Measurements from ENCODE around the gene ZBTB9. TPM values are rescaled to one million over a fixed set of nuclear protein-coding genes. Genes with fewer than 3 reads are reported as not detected.

ZBTB9 gene, protein sequence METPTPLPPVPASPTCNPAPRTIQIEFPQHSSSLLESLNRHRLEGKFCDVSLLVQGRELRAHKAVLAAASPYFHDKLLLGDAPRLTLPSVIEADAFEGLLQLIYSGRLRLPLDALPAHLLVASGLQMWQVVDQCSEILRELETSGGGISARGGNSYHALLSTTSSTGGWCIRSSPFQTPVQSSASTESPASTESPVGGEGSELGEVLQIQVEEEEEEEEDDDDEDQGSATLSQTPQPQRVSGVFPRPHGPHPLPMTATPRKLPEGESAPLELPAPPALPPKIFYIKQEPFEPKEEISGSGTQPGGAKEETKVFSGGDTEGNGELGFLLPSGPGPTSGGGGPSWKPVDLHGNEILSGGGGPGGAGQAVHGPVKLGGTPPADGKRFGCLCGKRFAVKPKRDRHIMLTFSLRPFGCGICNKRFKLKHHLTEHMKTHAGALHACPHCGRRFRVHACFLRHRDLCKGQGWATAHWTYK
- 4.5 and 5.3 TPM in 2 replicates for total RNA-seq

DNA sequence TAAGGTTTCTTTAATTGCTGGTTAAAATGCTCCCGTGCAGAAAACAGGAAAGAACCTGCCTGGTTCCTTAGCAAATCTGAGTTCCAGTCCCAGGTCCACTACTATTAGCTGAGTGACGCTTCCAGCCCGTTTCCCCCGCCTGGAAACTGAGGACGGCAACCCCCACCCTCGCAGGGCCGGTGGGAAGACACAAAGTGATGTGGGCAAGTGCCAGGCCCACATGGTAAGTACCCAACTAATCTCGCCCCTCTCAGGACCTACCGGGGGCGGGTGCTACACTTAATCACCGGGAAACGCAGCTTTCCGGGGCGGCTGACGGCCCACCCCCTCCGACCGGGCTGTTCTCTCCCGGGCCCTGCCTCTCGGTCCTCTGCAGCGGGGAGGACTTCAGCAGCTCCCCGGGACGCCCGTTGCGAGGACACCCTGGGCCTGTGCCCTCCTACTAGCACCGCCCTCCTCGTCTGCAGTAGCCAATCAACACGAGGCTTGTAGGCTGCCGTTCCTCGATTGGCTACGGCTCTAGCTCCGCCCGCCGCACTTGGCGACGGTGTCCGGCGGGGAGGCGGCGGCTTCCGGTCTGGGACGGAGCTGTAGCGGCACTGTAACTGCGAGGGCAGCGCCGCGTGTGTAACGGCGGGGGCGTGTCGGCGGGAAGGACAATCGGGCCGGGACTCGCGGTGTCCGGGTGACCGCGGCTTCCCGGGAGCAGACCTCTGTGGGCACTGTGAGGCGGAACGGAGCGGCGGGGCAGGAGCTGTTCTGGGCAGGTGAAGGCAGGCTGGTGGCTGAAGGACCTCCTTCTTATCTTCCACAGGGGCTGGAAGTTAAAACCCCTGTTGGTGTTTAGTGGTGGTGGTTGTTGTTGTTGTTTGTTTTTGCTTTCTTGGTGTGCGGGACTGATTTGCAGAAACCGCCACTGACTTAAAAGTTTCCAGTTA lies at the start of gene ZBTB9:
TSS of gene ZBTB9 (plus strand) at position 568 of the 938 bp plus-strand sequence. CDS start 525 bp downstream, outside the sequence.

DNA sequence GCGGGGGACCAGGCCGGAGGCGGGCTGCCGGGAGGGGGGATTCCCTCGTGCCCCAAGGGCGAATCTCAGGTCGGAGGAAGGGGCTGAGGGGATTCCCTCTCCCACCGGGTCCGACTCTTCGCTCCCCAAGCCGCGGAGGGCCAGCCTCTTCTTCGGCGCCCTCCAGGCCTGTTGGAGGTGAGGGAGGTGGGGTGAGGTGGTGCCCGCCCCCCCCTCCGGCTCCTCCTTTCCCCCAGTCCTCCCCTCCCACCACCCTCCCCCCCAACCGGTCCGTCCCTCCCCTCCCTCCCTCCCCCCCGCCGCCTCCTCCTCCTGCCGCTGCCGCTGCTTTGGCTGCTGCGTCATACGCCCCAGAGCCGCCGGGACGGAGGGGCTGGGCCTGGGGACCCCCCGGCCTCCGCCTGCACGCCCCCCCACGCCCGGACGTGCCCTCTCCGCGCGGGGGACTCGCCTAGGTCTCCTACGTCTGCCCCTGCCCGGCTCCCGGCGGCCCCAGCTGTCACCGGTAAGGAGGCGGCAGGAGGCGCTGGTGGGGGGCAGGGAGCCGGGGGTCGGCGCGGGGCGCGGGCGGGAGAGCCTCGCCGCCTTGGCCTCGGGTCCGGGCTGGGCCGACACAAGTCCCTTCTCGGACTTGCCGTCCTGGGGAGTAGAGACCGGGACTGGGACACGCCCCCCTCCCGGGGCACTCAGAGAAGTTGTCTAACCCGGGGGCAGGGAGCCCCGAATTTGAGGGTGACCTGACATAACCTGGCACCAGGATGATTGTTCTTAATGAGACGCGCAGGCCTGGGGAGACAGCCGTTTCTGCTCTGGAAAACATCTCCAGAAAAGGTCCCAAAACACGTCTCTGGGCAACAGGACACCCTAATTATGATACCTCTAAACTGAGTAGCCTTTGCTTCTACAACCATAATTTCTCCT lies 43.4 kb upstream of the ZBTB9 start, which contains the start of gene PHF1:
TSS of gene PHF1 (plus strand) at position 304 of the 921 bp plus-strand sequence. CDS start 1,250 bp downstream, outside the sequence.

DNA sequence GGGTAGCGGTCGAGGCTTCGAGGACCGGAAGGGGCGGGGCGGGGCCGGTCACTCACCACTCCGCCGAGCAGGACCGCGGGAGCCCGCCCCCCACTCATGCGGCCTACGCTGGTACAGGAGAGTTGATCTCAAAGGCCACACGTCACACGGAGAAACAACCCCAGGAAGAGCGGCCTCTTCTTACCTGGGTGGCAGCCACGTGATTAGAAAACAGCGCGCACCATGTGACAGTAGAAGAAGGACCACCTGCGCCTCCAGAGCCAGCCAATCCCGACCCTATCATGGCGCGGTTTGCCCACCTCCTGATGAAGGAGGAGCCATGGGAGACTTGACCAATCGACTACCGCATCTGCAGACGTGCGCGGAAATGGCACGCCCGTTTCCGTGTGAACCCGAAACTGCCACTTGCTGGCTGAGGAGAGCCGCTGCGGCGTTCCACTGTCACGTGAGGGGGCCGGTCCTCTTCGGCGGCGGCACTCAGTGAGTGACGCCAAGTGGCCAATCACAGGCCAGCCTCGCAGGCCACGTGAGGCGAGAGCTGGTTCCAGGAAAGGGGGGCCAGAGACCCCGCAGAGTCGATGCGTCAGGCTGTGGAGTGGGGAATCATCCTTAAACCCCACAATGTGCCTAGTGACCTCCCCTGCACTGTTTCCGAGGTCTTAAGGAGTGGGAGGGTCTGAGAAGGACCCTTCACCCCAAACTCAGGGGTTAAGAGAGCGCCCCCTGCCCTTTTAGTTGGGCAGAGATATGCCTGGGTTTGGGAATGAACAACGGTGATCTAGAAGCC lies 36.3 kb upstream of the ZBTB9 start, which contains the start of gene CUTA:
TSS of gene CUTA (minus strand) at position 205 of the 787 bp plus-strand sequence. CDS start at position 98, 107 bp downstream.

DNA sequence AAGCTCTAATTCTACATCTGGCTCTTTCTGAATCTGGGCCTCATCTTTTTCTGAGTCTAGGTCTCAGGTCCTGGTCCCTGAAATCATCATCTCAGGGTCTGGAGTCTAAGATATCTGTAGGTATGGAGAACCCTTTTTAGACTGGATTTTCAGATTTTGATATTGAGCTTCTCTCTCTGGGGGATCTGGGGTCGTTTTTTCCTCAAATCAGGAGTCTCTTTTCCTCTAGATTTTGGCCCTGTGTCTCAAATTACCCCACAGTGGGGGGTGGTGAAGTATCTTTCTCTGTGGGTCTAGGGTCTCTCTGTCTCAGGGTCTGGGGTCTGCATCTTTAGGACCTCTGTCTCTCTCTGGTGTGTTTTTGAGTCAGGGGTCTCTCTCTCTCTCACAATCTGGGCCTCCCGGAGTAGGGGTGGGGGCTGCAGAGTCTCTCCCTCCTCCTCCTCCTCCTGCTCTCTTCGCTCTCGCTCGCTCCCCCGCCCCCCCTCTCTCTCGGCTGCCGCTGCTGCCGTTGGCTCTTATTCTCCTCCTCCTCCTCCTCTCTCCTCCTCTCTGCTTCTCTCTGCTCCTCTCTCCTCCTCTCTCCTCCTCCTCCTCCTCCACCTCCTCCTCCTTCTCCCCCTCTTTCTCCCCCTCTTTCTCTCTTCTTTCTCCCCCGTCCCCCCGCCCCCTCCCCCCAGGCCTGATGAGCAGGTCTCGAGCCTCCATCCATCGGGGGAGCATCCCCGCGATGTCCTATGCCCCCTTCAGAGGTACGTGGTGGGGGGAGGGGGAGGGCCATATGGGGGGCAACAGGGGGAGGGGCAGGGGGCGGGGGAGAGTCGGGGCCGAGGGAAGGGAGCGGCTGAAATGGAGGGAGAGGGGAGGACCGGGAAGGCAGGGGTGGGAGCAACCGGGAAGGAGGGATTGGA lies 34.5 kb upstream of the ZBTB9 start, which contains the start of gene SYNGAP1:
TSS of gene SYNGAP1 (plus strand) at position 486 of the 911 bp plus-strand sequence. CDS start at position 686, 200 bp downstream.

Small RNA genes within 50 kb of the gene (small RNA-seq; reads per million reads assigned to genes)
- not detected for gene ZBTB9

Other genes with a start within 250 kb of the ZBTB9 start
- gene HSD17B8, start 249.9 kb upstream of the ZBTB9 start, total RNA-seq, result 3.1 and 4.8 TPM in 2 replicates
- gene RING1, start 246.1 kb upstream of the ZBTB9 start, total RNA-seq, result 14.1 and 18.1 TPM in 2 replicates
- gene VPS52, start 182.7 kb upstream of the ZBTB9 start, total RNA-seq, result 35.5 and 39.2 TPM in 2 replicates
- 2,291 and 2,418 TPM in 2 replicates for gene RPS18, start 182.5 kb upstream of the ZBTB9 start, total RNA-seq
- gene B3GALT4, start 177.5 kb upstream of the ZBTB9 start, total RNA-seq, result 1.2 and 2.4 TPM in 2 replicates
- 74.2 and 89.2 TPM in 2 replicates for gene WDR46, start 165.3 kb upstream of the ZBTB9 start, total RNA-seq
- gene PFDN6, start 165.0 kb upstream of the ZBTB9 start, total RNA-seq, result 31.6 and 36.2 TPM in 2 replicates
- gene RGL2, start 155.6 kb upstream of the ZBTB9 start, total RNA-seq, result 40.0 and 42.2 TPM in 2 replicates
- gene TAPBP, start 140.5 kb upstream of the ZBTB9 start, total RNA-seq, result 64.1 and 90.7 TPM in 2 replicates
- 6.0 and 6.7 TPM in 2 replicates for gene ZBTB22, start 136.8 kb upstream of the ZBTB9 start, total RNA-seq
- gene DAXX, start 131.6 kb upstream of the ZBTB9 start, total RNA-seq, result 51.2 and 51.4 TPM in 2 replicates
- gene KIFC1, start 62.8 kb upstream of the ZBTB9 start, total RNA-seq, result 48.7 and 75.7 TPM in 2 replicates
- gene PHF1, start 43.6 kb upstream of the ZBTB9 start, total RNA-seq, result 11.7 and 13.9 TPM in 2 replicates
- gene CUTA, start 36.5 kb upstream of the ZBTB9 start, total RNA-seq, result 67.6 and 73.9 TPM in 2 replicates
- 3.5 and 6.7 TPM in 2 replicates for gene SYNGAP1, start 34.5 kb upstream of the ZBTB9 start, total RNA-seq
- 16.0 and 26.1 TPM in 2 replicates for gene BAK1, start 125.7 kb downstream of the ZBTB9 start, total RNA-seq
- gene ITPR3, start 166.7 kb downstream of the ZBTB9 start, total RNA-seq, result 58.8 and 98.4 TPM in 2 replicates